Thymus (tissue), 2 donors: ENCODE measurements around the gene SHC4. TPM values are rescaled to one million over a fixed set of nuclear protein-coding genes. Genes with fewer than 3 reads are reported as not detected.

Experiments used
- polyA plus RNA-seq: library from polyadenylated mRNA; stranded (reverse); fragments of 200-250 nt; gene quantifications from one replicate; pipeline ENCODE4 v1.2.3, GENCODE V29; 2013
- total RNA-seq: library from RNA; stranded (reverse); fragments of 120-200 nt; gene quantifications from one replicate; pipeline ENCODE4 v1.2.4, GENCODE V29; 2013
- donor health status: healthy.

Gene SHC4
- total and polyA plus RNA-seq, 2 donors: 0.64 to 0.94 TPM

Other genes starting within 250 kb of the SHC4 start
- 9.1 TPM for gene CEP152, start 152.8 kb downstream of the SHC4 start, total RNA-seq
- 3.0 TPM for gene CEP152, start 152.8 kb downstream of the SHC4 start, polyA plus RNA-seq
- 225 TPM for gene EID1, start 85.8 kb downstream of the SHC4 start, total RNA-seq
- 182 TPM for gene EID1, start 85.8 kb downstream of the SHC4 start, polyA plus RNA-seq
- 16.7 TPM for gene SECISBP2L, start 82.5 kb upstream of the SHC4 start, total RNA-seq
- 13.2 TPM for gene SECISBP2L, start 82.5 kb upstream of the SHC4 start, polyA plus RNA-seq
- gene COPS2, start 191.7 kb upstream of the SHC4 start, total RNA-seq: 47.7 TPM
- 47.3 TPM for gene COPS2, start 191.7 kb upstream of the SHC4 start, polyA plus RNA-seq
- 35.0 TPM for gene GALK2, start 206.3 kb upstream of the SHC4 start, total RNA-seq
- gene GALK2, start 206.3 kb upstream of the SHC4 start, polyA plus RNA-seq: 13.9 TPM